OCI-LY1 (cell line): Measurements from ENCODE around the gene MICU1.
"Not testable (repeated sequence)": the region's sequence is repeated elsewhere in the genome, so short reads cannot be mapped to it uniquely, and the experiment has no call there.

Experiments
- H2AFZ ChIP-seq: fragments of 200-600 bp; sonication (generic), shearing (Covaris generic); 2 replicates; pipeline ENCODE4 v1.6.0; 2014; ENCODE audit warnings: antibody characterized with exemption, mild to moderate bottlenecking, low read length
- H3F3A ChIP-seq: fragments of 200-600 bp; sonication (generic), shearing (Covaris generic); 2 replicates; pipeline ENCODE4 v1.6.0; 2014; ENCODE audit warnings: mild to moderate bottlenecking, antibody characterized with exemption, low read length, moderate library complexity; ENCODE audit not compliant: insufficient read depth
- H3K27ac ChIP-seq: fragments of 200-600 bp; sonication (generic); 2 replicates; pipeline ENCODE4 v1.5.1; 2014; ENCODE audit warnings: low read length, mixed run types, mild to moderate bottlenecking, low read depth; ENCODE audit not compliant: poor library complexity, severe bottlenecking
- H3K27me3 ChIP-seq: fragments of 200-600 bp; sonication (generic); 2 replicates; pipeline ENCODE4 v1.6.0; 2014; ENCODE audit warnings: antibody characterized with exemption, mild to moderate bottlenecking, low read length, moderate library complexity; ENCODE audit not compliant: insufficient read depth
- H3K36me3 ChIP-seq: fragments of 200-600 bp; sonication (generic); 2 replicates; pipeline ENCODE4 v1.6.1; 2014; ENCODE audit warnings: mild to moderate bottlenecking, antibody characterized with exemption, low read length, moderate library complexity, mixed read lengths; ENCODE audit not compliant: insufficient read depth
- H3K4me1 ChIP-seq: fragments of 200-600 bp; sonication (generic); 2 replicates; pipeline ENCODE4 v1.5.1; 2014; ENCODE audit warnings: mild to moderate bottlenecking, low read length, moderate library complexity; ENCODE audit not compliant: insufficient read depth, severe bottlenecking
- H3K4me2 ChIP-seq: fragments of 200-600 bp; sonication (generic), shearing (Covaris generic); 2 replicates; pipeline ENCODE4 v1.6.1; 2014; ENCODE audit warnings: low read length
- H3K4me3 ChIP-seq: fragments of 200-600 bp; sonication (generic); 2 replicates; pipeline ENCODE4 v1.5.1; 2014; ENCODE audit warnings: low read length, low read depth, mild to moderate bottlenecking, mixed read lengths; ENCODE audit not compliant: poor library complexity, severe bottlenecking
- H3K79me2 ChIP-seq: fragments of 200-600 bp; shearing (Covaris generic); 2 replicates; pipeline ENCODE4 v1.6.1; 2016; ENCODE audit warnings: mixed run types, low read length, mixed read lengths; ENCODE audit not compliant: insufficient read depth
- H3K9ac ChIP-seq: fragments of 200-600 bp; sonication (generic), shearing (Covaris generic); 2 replicates; pipeline ENCODE4 v1.6.1; 2014; ENCODE audit warnings: mild to moderate bottlenecking, low read length, mixed read lengths
- H3K9me2 ChIP-seq: fragments of 200-600 bp; sonication (generic), shearing (Covaris generic); 2 replicates; pipeline ENCODE4 v1.6.1; 2014; ENCODE audit warnings: low read depth, mild to moderate bottlenecking, low read length, mixed read lengths
- H3K9me3 ChIP-seq: fragments of 200-600 bp; shearing (Covaris generic); 2 replicates; pipeline ENCODE4 v1.6.1; 2014; ENCODE audit warnings: low read length, mixed read lengths
- H4K20me1 ChIP-seq: fragments of 200-600 bp; sonication (generic), shearing (Covaris generic); 2 replicates; pipeline ENCODE4 v1.6.0; 2016; ENCODE audit warnings: mild to moderate bottlenecking, low read length; ENCODE audit not compliant: insufficient read depth
- CTCF ChIP-seq: fragments of 200-600 bp; sonication (generic), shearing (Covaris generic); IDR thresholded peaks from 2 replicates; pipeline ENCODE4 v1.5.1; 2017; ENCODE audit warnings: mild to moderate bottlenecking, antibody characterized with exemption, low read length, moderate library complexity, mixed read lengths
- EZH2 ChIP-seq: fragments of 200-600 bp; sonication (generic), shearing (Covaris generic); IDR thresholded peaks from 2 replicates; pipeline ENCODE4 v1.8.0; 2017; ENCODE audit warnings: borderline replicate concordance, mixed run types, mild to moderate bottlenecking, antibody characterized with exemption, low read length, moderate library complexity, mixed read lengths

Gene MICU1

GRCh38 chr10:72550239-72550638 lies 75.6 kb downstream of the MICU1 start:
- Histone ChIP-seq H4K20me1 (no peaks in the 10 kb centered on the region), H3K36me3 (peaks cover 19% of the 10 kb centered on the region), H3K27me3 (no peaks in the 10 kb centered on the region), H3K4me2 (no peak overlapping the region), H3K9me3 (no peaks in the 10 kb centered on the region), H2AFZ (no peak overlapping the region), H3K9ac (no peak overlapping the region), H3K79me2 (no peaks in the 10 kb centered on the region), H3K27ac (no peak overlapping the region), H3F3A (no peaks in the 10 kb centered on the region), H3K9me2 (no peaks in the 10 kb centered on the region), H3K4me3 (no peak overlapping the region), H3K4me1 (no peaks in the 10 kb centered on the region)
- TF ChIP-seq CTCF (no peak), EZH2 (no peak)

GRCh38 chr10:72545546-72545945 lies 80.3 kb downstream of the MICU1 start:
- Histone ChIP-seq H3K79me2 (no peaks in the 10 kb centered on the region), H3K36me3 (peaks cover 39% of the 10 kb centered on the region), H3K4me2 (no peak overlapping the region), H4K20me1 (no peaks in the 10 kb centered on the region), H3K9ac (no peak overlapping the region), H3K27ac (no peak overlapping the region), H3K27me3 (no peaks in the 10 kb centered on the region), H3K9me2 (no peaks in the 10 kb centered on the region), H3F3A (no peaks in the 10 kb centered on the region), H3K4me3 (no peak overlapping the region), H3K9me3 (peaks cover 18% of the 10 kb centered on the region), H2AFZ (no peak overlapping the region), H3K4me1 (no peaks in the 10 kb centered on the region)
- TF ChIP-seq CTCF (no peak), EZH2 (no peak)

DNA sequence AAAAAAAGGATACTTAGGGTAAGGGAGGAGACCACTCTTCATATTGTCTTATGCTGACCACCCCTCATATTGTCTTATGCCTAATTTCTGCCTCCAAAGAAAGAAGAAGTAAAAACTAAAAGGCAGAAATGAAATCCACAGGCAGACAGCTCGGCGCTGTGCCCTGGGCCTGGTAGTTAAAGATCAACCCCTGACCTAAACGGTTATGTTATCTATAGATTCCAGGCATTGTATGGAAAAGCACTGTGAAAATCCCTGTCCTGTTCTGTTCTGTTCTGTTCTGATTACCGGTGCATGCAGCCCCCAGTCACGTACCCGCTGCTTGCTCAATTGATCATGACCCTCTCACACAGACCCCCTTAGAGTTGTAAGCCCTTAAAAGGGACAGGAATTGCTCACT lies 82.0 kb downstream of the MICU1 start:
- not testable (repeated sequence) for H3K27ac ChIP-seq, H3F3A ChIP-seq, H3K79me2 ChIP-seq, H3K4me2 ChIP-seq, H3K9me2 ChIP-seq, H3K4me1 ChIP-seq, H3K27me3 ChIP-seq, H3K4me3 ChIP-seq, H4K20me1 ChIP-seq, H3K9ac ChIP-seq, H2AFZ ChIP-seq
- H3K36me3 ChIP-seq = peaks cover 28% of the 10 kb centered on the region
- H3K9me3 ChIP-seq = peaks cover 23% of the 10 kb centered on the region

DNA sequence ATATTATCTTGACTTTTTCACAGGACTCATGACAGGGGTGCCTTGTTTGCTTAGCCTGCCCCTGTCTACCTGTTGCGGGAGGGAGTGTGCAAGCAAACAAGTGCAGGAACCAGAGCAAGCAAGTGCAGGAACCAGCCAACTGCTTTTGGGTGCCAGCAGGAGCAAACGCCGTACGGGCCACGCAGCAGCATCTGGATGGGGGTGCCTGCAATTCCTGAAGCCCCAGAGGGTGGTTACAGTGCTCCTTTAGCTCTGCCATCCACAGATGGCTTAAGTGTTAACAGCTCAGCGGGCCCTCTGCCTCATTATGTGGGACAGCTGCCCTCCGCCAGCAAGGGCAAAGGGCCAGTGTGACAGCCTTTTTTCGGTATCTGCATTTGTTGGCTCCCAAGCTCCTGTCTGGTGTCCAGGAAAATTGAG lies 83.5 kb downstream of the MICU1 start:
- TF ChIP-seq CTCF = no peak
- TF ChIP-seq EZH2 = no peak
- no peak overlapping the region for H3K27ac ChIP-seq
- peaks cover 28% of the 10 kb centered on the region for H3K36me3 ChIP-seq
- no peak overlapping the region for H3K9ac ChIP-seq
- no peaks in the 10 kb centered on the region for H3K27me3 ChIP-seq
- H3K4me3 ChIP-seq = no peak overlapping the region
- H3K4me1 ChIP-seq = no peaks in the 10 kb centered on the region
- H4K20me1 ChIP-seq = no peaks in the 10 kb centered on the region
- H2AFZ ChIP-seq = no peak overlapping the region
- H3K9me3 ChIP-seq = peaks cover 23% of the 10 kb centered on the region
- H3F3A ChIP-seq = no peaks in the 10 kb centered on the region
- H3K9me2 ChIP-seq = no peaks in the 10 kb centered on the region
- no peak overlapping the region for H3K4me2 ChIP-seq
- no peaks in the 10 kb centered on the region for H3K79me2 ChIP-seq
